Lower leg skin (tissue), 3 donors: ENCODE results near the gene NEURL1.

Experiments used
- POLR2A ChIP-seq, 2 donors: fragments of 450-650 bp; IDR thresholded peaks; one replicate each; pipeline ENCODE4 v1.6.1; 2016 to 2017; ENCODE audit warnings: antibody characterized with exemption in 2 of 2, mild to moderate bottlenecking in 1 of 2, moderate library complexity in 1 of 2
- TF ChIP-seq, protein P1 (sequence below), 3 donors: fragments of 450-650 bp; IDR thresholded peaks; one replicate each; pipeline ENCODE4 v1.5.1; 2016; ENCODE audit warnings: antibody characterized with exemption in 3 of 3, mild to moderate bottlenecking in 3 of 3, moderate library complexity in 2 of 3

DNA sequence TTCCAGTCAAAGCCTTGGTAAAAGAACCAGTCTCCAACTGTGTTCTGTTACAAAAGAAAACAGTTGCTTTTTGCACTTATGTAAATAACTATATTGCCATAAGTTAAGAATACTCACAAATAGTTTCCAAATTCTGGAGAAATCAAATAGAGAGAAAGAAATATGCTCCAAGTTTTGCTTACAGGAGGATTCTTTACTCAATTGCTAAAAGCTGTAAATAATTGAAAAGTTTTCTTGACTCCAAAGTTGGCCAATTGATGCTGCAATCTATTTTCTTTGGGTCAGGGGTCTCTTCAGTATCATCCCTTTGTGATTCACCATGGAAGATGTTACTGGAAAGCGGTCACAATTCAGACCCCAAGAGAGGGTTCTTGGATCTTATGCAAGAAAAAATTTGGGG lies 36.0 kb downstream of the NEURL1 start:
- no peak for TF ChIP-seq POLR2A (IDR thresholded peaks at IDR 0.05)
- TF ChIP-seq, protein P1, sequence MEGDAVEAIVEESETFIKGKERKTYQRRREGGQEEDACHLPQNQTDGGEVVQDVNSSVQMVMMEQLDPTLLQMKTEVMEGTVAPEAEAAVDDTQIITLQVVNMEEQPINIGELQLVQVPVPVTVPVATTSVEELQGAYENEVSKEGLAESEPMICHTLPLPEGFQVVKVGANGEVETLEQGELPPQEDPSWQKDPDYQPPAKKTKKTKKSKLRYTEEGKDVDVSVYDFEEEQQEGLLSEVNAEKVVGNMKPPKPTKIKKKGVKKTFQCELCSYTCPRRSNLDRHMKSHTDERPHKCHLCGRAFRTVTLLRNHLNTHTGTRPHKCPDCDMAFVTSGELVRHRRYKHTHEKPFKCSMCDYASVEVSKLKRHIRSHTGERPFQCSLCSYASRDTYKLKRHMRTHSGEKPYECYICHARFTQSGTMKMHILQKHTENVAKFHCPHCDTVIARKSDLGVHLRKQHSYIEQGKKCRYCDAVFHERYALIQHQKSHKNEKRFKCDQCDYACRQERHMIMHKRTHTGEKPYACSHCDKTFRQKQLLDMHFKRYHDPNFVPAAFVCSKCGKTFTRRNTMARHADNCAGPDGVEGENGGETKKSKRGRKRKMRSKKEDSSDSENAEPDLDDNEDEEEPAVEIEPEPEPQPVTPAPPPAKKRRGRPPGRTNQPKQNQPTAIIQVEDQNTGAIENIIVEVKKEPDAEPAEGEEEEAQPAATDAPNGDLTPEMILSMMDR (IDR thresholded peaks at IDR 0.05) = no peak
